Peyer's patch (tissue), 4 donors: ENCODE results near the gene NPPB.

ENCODE experiments used
- CTCF ChIP-seq, 6 experiments: fragments of 450-650 bp in 4 of 6; fragments of 200-600 bp in 2 of 6; sonication (generic) in 1 of 6; IDR thresholded peaks; one replicate each; pipeline ENCODE4 v1.5.1; 2017 to 2019; ENCODE audit warnings: antibody characterized with exemption in 6 of 6, mild to moderate bottlenecking in 3 of 6, moderate library complexity in 1 of 6
- POLR2A ChIP-seq, 2 donors: fragments of 450-650 bp; IDR thresholded peaks; one replicate each; pipeline ENCODE4 v1.5.1; 2017; ENCODE audit warnings: antibody characterized with exemption in 2 of 2, mild to moderate bottlenecking in 2 of 2, moderate library complexity in 2 of 2

GRCh38 chr1:11858613-11858967 is at the start of gene NPPB:
- no peak for TF ChIP-seq POLR2A (IDR thresholded peaks at IDR 0.05)
- no peak for TF ChIP-seq CTCF (IDR thresholded peaks at IDR 0.05)
